GM23248 (cell line): ENCODE data around the gene WNK2.

Source experiments
- EZH2 ChIP-seq: fragments of 200-600 bp; sonication (generic); IDR thresholded peaks from 2 replicates; pipeline ENCODE4 v1.6.1; 2018; ENCODE audit warnings: antibody characterized with exemption, mild to moderate bottlenecking; ENCODE audit not compliant: insufficient read depth, poor library complexity, severe bottlenecking
- EZH2phosphoT487 ChIP-seq: fragments of 200-600 bp; sonication (generic); IDR thresholded peaks from 2 replicates; pipeline ENCODE4 v1.6.1; 2018; ENCODE audit warnings: antibody characterized with exemption, moderate library complexity, mild to moderate bottlenecking, low read depth; ENCODE audit not compliant: insufficient read depth

DNA sequence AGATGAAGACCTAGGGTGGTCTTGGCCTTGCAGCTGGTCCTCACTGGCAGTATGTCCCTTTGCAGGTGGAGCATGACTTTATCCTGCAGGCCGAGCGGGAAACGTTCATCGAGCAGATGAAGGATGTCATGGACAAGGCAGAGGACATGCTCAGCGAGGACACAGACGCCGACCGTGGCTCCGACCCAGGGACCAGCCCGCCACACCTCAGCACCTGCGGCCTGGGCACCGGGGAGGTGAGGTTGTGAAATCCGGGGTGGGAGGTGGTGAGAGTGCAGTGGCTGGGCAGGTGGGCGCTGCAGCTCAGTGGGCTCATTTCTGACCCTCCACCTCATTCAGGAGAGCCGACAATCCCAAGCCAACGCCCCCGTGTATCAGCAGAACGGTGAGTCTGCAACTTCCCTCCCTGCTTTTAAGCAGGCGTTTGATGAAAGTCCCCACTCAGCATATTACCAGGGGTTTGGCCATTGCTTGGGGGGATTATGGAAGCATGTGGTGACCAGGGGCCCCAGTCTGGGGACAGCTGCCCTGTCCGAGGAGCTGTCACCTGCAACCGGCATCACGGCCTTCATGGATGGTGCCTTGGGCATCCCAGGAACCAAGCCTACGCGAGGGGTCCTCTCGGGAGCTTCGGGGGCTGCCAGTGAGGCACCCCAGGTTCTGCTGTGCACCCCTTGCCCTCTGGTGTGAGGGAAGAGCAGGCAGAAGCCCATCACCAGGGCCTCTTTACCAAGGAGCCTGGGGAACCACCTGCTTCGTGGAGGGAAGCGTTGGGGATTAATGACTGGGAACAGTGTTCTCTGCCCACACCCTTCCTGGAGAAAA is 84.0 kb downstream of the WNK2 start:
- TF ChIP-seq EZH2phosphoT487: no peak
- no peak for TF ChIP-seq EZH2
